NCI-H128 (cell line): ENCODE results near the gene MAP3K9.

Source experiments
- DNase-seq: peaks from one replicate; lab custom pipeline; 2025; ENCODE audit not compliant: unreplicated experiment; lab: John Stamatoyannopoulos, UW

Gene MAP3K9

DNA sequence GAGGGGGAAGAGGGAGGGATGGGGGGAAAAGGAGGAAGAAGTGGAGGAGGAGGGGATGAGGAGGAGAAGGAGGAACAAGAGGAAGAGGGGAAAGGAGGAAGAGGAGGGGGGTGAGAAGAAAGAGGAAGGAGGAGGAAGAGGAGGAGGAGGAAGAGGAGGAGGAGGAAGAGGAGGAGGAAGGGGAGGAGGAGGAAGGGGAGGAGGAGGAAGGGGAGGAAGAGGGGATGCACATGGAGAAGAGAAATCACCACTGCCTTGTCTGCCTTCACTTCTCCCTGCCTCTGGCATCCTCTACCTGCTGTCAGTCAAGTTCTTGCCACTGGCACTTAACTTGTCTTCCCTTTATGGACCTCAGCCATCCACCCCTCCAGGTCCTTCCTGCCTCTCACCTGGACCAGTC, 107.7 kb downstream of the MAP3K9 start:
- no peak for DNase-seq

DNA sequence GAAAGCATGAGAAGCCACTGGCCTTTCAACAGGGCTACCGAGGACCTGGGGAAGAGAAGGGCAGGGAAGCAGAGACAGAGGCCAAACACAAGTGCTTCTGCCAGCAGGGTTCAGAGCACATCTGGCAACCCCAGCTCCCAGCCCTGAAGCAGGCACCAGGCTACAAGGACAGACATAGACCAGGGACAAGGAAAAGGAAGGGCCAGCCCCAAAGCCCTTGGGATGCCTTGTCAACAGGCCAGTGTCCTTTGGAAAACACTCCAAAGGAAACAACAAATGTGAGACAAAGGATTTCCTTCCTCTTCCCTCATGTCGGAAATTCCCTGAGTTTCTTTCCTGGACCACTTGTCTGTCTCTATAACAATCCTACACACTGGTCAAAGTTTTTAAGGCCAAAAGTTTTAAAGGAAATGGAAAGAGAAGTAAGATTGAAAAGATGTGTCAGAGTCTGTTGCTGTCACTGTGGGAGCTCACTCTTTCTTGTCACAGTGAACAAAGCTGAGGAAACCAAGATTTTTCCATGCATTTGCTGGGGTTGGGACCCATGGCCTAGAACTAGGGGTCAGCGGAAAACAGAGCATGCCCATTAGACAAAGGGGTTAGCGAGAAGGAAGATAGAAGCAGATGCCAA, 108.2 kb downstream of the MAP3K9 start:
- DNase-seq = no peak

DNA sequence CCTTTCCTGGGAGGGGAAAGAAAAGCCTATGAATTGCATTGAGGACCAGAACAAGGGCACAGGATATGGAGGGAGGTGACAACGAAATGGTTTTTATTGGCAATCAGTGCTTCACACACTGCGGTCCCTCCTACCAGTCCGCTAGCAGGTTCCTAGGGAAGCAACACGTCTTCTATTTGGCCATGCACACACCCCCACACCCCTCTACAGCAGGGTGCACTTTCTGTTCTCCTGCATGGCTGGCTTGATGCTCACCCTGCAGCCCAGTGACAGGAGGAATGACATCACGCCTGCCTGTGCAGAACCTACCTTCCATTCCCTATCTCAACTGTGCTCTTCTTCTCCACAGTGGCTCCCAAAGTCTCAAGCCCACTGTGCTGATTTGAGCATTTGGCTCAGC, 109.7 kb downstream of the MAP3K9 start:
- DNase-seq = no peak

DNA sequence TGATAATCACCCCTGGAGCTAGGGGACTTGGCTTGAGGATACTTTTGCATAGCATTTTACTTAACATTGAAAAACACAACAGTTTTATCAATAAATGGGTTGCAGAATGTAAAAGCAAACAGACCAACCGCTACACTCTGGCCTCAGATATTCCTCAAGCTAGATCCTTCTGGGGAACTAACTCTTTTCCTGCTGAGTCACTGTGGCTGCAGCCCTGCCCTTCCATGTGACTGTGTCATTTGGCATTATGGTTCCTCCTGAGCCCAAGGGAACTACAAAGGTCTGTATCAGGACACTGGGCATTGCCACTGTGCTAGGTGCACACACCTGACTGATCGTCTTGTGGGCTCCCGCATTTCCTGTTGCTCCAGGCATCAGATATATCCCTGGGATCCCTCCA, 111.0 kb downstream of the MAP3K9 start:
- DNase-seq = no peak

DNA sequence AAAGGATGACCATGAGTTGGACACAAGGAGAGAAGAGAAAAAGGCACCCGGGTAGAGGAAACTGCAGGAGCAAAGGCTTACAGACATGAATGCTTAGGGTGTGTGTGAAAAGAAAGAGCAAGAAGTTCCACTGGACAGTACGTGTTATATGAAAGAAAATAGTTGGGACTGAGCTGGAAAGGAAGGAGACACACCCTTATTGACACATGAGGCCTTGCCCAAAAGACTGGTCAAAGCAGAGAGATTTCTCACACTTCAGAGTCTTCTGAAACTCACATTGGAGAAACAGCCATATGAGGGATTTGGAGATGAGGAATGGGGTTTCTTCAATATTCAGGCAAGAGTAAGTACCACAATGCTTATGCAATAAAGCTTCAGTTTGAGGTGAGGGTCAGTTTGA, 111.6 kb downstream of the MAP3K9 start:
- DNase-seq = no peak

DNA sequence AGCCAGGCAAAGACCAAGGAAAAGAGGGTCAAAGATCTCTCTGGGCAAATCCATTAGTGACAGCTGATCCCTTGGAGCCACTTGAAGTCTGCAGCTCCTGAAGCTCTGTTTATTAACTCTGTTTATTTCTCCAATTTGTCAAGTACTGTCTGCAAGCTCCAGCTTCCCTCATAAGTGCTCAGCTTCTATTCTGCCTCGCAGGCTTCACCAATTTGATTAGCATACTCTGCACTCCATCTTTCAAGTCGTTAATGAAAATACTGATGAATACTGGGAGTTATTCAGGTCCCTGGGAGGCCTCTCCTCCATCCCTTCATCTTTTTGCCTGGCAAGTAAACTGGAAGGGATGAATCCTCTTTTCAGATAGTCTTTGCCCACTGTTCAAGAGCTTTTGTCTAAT, 113.3 kb downstream of the MAP3K9 start:
- no peak for DNase-seq

DNA sequence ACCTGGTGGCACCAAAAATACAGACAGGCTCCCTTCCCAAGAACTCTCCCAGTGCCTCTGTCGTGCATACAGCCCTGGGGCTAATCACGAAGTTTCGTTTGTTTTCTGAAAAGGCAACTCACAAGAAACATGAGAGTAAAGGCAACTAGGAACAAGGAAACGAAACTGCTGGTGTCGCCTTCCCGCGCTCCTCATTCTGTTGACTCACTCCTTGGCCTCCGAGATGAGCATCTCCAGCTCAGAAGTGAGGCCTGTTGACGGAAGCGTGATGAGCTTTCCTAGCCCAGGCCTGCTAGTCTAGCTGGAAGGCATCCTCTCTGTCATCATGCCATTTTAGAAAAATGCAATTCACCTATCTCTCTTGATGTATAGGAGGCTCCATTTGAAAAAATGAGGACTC, 117.1 kb downstream of the MAP3K9 start:
- no peak for DNase-seq

DNA sequence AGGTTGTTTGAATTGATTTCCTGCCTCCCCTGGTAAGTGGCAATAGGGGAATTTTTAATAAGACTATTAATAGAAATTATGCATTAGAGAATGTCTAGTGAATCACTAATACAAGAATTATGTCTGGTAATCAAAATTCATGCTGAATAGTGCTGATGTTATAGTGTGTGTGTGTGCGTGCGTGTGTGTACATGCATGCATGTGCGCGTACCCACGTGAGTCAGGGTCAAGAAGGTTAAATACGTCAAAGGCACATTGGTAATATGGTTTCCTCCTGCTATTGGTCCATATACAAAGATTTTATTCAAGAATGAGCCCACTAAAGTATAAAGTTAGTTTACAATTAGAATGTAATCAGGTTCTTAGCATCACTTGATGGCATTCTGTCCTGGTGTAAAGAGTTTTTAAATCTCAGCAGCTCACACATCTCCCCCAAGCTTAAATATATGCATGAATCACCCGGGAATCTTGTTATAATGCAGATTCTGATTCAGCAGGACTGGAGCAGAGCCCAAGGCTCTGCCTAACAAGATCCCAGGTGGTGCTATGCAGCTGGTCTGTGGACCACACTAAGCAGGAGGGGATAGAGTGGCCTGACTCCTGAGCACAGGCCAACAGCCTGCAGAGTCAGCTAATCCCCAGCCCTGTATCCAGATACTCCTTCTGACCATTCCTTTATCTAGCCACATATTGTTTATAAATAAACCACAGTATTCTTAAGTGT, 123.7 kb downstream of the MAP3K9 start:
- no peak for DNase-seq

DNA sequence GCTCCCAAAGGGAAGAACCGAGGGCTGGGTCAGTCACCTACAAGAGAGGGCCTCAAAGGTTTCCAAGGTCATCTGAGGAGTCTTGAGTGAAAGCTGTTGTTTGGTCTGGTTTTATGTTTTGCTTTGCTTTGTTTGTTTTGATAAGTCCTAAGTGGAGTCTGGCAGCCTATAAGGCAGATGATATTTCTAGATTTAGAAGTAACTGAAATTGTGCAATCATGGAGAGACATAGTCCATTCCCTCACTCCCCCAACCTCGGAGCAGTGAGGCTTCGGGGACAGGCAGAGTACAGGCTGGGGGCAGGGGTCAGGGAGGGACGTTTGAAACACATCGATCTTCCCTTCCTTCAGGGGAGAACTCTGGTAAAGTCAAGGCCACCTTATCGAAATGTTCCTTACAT, 125.3 kb downstream of the MAP3K9 start:
- no peak for DNase-seq

DNA sequence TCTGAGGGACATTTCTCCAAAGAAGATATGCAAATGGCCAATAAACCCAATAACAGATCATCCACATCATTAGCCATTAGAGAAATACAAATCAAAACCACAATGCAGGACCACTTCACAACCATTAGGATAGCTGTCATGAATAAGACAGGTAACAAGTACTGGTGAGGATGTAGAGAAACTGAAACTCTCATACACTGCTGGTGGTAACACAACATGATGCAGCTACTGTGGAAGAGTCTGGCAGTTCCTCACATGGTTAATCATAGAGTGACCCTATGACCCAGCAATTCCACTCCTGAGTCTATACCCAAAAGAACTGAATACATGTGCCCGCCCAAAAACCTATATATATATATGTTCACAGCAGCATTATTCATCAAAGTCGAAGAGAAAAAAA, 128.6 kb downstream of the MAP3K9 start:
- no peak for DNase-seq

DNA sequence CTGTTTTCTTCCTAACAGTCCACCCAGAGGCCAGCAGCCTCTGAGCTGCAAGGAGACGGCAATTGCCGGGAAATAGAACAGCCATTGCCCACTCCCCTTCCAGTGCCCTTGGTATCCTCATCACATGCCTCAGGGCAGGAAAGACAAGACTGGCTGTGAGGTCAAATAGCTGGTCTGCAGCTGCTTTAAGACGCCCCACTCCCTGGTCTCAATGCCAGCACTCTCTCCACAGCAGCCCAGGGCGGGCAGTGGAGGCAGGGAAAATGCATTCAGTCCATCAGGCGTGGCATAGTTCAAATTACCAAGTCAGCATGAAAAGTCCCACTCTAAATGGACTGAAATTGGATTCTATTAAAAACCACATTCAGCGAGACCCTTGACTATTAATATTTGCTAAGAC, 132.0 kb downstream of the MAP3K9 start:
- no peak for DNase-seq
